Adipose tissue (tissue), 3 donors: ENCODE results near the gene ADD1. TPM values are rescaled to one million over a fixed set of nuclear protein-coding genes. Genes with fewer than 3 reads are reported as not detected.

ENCODE experiments used
- H3K27ac ChIP-seq: one replicate; pipeline ENCODE4 v1.5.1; 2013; ENCODE audit warnings: low read depth, low read length
- WGBS, 3 donors: extraction: QIAGEN DNeasy Blood & Tissue Kit; methylation state at CpG; one replicate each; pipeline ENCODE4 v1.1.7; 2013; 5-methylcytosine and 5-hydroxymethylcytosine counted together
- polyA plus RNA-seq, 3 donors: library from polyadenylated mRNA; stranded (reverse); fragments of 200-250 nt; gene quantifications; one replicate each; pipeline ENCODE4 v1.2.3, GENCODE V29; 2013
- donor health status: healthy with polysubstance abuse.
- donor health status: Bipolar disorder and iron deficiency.
- donor health status: healthy.

Gene ADD1
- polyA plus RNA-seq, 3 donors = 66.5 to 270 (median 154) TPM

- H3K27ac ChIP-seq = no peak overlapping the region
- WGBS, 3 donors = 59 to 85% (median 83%) methylated on average over 10 of the region's 10 CpGs
Observed at GRCh38 chr4:2866160-2866861, 22.7 kb downstream of the ADD1 start.

- 83 to 93% (median 86%) methylated on average over 5 of the region's 5 CpGs for WGBS, 3 donors
- H3K27ac ChIP-seq = no peak overlapping the region
Observed at GRCh38 chr4:2866891-2867290, 23.2 kb downstream of the ADD1 start.

GRCh38 chr4:2867758-2868491 lies 24.3 kb downstream of the ADD1 start:
- WGBS, 3 donors = 19 to 32% (median 25%) methylated on average over 10 of the region's 10 CpGs
- no peak overlapping the region for H3K27ac ChIP-seq

DNA sequence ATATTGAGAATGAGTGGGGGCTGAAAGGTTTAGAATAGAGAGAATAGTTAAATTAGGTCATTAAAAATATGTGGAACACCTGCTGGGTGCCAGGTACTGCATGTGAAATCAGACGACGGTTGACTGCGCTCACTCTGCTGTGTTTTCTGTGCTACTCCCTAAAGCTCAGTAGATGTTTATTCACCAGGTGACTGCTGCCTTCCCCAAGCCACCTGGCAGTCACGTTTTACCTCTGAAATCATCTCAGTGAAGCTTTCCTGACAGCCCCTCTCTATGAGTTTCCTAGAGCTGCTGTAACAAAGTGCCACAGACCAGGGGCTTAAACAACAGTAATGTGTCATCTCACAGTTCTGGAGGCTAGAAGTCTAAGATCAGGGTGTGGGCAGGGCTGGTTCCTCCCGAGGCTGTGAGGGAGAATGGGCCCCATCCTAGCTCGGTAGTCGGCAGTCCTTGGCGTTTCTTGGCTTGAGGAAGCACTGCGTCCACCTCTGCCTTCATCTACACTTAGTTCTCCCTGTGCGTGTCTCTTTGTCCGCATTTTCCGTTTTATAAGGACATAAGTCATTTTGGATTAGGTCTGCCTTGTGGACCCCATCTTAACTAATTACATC lies 25.3 kb downstream of the ADD1 start:
- no peak overlapping the region for H3K27ac ChIP-seq
- 45 to 63% (median 63%) methylated on average over 12 of the region's 12 CpGs for WGBS, 3 donors

DNA sequence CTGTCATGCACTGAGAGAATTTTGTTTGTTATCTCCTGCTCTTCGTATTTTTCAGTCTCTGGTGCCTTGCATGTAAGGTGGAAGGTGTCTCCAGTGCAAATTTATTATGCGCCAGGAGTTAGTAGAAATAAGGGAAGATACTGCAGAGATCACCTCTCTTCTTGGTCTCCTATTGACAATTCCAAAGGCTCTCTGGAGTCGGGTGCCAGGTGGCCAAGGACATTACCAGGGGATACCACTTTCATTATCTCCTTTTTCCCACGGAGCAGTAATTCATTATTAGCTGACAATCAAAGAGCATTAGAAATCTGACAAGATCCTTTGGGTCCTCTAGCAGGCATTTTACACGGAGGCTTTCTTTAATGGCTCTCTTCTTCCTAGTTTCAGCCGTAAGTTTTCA lies 26.0 kb downstream of the ADD1 start:
- WGBS, 3 donors = 37 to 66% (median 60%) methylated on average over 6 of the region's 6 CpGs
- no peak overlapping the region for H3K27ac ChIP-seq

DNA sequence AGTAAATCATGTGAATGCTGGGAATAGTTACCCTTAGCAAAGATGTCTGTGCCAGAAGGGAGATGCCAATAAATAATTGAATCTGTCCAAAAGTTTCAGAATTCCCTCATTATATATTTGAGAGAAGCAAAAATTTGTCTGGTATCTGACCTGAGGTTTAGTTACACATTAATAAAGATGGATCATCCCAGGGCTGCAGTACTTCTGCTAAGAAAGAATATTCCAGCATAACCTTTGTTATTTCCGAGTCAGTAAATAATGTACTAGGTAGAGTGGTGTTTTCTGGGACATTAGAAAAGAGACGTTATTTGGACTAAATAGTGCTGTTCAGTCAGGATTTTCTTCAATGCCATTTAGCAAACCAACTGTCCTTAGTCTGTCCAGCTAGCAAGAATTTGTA lies 26.4 kb downstream of the ADD1 start:
- no peak overlapping the region for H3K27ac ChIP-seq

DNA sequence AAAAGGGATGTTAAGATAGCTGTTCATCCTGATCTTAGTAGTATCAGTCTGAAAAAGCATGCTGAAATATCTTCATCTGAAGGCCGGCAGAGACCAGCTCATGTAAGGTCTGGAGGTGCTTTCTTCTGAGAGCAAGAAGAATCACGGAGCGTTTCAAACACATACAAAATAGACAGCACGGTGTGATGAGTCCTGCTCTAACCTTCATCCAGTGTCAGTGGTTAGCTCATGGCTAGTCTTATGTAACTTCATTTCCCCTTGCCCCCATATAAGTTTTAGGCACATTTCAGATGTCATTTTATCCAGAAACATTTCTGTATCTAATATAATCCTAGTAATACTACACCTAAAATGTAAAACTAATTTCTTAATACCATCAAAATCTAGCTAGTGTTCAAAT lies 27.8 kb downstream of the ADD1 start:
- 66 to 92% (median 75%) methylated on average over 4 of the region's 4 CpGs for WGBS, 3 donors
- no peak overlapping the region for H3K27ac ChIP-seq

More for the DNA sequence above, 26.4 kb downstream of the ADD1 start:
- WGBS, 3 donors = 32 to 65% (median 61%) methylated on average over 2 of the region's 2 CpGs

DNA sequence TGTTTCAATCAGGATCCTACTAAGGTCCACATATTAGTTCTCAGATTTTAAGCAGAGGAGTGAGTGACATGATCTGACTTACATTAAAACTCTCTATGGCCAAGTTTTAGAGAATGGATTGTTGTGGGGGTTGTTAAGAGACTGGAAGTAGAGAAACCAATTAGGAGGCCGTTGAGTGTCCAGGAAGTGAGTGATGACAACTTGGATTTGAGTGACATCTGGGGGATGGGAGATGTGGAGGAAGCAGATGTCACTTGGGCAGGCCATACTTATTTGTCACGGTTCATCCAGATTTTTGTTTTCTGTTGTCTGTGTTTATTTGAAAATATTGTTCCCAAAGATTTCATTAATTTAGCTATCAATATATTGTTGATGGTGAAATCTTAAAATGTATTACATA lies 28.3 kb downstream of the ADD1 start:
- H3K27ac ChIP-seq = no peak overlapping the region
- 22 to 65% (median 31%) methylated on average over 2 of the region's 2 CpGs for WGBS, 3 donors

DNA sequence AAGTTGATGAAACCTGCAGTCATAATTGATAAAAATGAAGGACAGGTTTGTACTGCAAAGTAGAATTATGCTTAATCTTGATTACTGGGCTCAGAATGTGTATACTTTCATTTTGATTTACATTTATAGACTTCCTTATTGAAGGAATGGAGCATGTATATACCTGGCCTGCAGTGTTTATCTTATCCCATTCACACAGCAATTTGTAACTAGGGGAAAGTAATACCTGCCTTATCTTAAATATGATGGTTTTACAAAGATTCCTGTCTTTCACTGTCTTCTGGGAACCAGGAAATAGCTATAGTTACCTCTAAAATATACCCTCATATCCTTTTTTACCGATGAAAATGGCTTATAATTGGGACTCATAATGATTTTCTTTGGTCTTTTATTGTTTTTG lies 29.7 kb downstream of the ADD1 start:
- no peak overlapping the region for H3K27ac ChIP-seq
- WGBS, 3 donors = 42 to 66% (median 55%) methylated on average over 1 of the region's 1 CpG

DNA sequence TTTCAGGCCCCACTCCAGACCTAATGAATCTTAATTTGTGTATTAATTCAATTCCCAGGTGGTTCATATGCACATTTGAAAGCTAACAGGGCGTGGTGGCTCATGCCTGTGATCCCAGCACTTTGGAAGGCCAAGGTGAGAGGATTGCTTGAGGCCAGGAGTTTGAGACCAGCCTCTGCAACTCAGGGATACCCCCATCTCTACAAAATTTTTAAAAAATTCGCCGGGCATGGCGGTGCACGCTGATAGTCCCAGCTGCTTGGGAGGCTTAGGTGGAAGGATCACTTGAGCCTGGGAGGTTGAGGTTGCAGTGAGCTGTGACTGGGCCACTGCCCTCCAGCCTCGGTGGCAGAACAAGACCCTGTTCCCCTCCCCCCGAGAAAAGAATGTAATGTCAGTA lies 31.2 kb downstream of the ADD1 start:
- no peak overlapping the region for H3K27ac ChIP-seq
- 86 to 92% (median 92%) methylated on average over 7 of the region's 7 CpGs for WGBS, 3 donors

- WGBS, 3 donors = 85 to 93% (median 88%) methylated on average over 3 of the region's 3 CpGs
Observed at GRCh38 chr4:2875556-2875955, 31.9 kb downstream of the ADD1 start.

GRCh38 chr4:2878346-2878745 lies 34.7 kb downstream of the ADD1 start:
- H3K27ac ChIP-seq = no peak overlapping the region
- WGBS, 3 donors = 85 to 92% (median 86%) methylated on average over 5 of the region's 5 CpGs

More at GRCh38 chr4:2875556-2875955, 31.9 kb downstream of the ADD1 start:
- no peak overlapping the region for H3K27ac ChIP-seq

- WGBS, 3 donors = 76 to 85% (median 82%) methylated on average over 5 of the region's 5 CpGs
- no peak overlapping the region for H3K27ac ChIP-seq
Observed at GRCh38 chr4:2879026-2879425, 35.4 kb downstream of the ADD1 start.

DNA sequence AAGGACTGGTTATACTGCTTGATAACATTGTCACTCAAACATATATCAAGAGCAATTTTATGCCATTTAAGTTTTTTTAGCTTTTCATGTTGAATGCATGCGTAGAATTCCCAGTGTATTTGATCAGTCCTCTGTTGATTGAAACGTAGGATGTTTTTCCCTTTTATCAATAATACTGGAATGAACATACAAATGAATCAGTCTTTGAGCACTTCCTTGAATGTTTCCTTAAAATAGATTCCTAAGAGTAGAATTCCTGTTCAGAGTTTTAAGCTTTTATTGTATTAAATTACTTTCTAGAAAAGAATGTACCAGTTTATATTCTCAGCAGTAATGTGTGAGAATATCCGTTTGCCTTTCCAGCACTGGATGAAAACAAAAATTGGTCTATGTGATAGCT lies 37.8 kb downstream of the ADD1 start:
- WGBS, 3 donors = 74 to 86% (median 80%) methylated on average over 3 of the region's 3 CpGs
- no peak overlapping the region for H3K27ac ChIP-seq

DNA sequence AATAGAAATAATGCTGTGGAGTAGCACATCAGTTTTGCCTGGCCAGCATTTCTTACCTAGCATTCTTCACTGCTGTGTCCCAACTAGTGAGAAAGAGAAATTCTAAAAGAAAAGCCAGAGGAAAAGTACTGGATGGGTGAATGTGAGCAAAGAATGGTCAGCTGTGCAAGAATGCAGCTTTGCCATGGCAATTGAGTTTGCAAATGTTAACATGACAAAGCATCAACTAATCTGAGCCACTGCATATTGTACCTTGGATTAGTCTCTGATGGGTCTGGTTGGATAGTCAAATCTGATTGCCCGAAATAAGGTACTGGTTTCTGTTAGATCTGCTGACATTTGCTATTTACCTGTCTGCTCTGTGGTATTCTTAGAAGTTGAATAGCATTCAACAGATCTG lies 38.7 kb downstream of the ADD1 start:
- no peak overlapping the region for H3K27ac ChIP-seq
- WGBS, 3 donors = 95 to 100% (median 97%) methylated on average over 1 of the region's 1 CpG

DNA sequence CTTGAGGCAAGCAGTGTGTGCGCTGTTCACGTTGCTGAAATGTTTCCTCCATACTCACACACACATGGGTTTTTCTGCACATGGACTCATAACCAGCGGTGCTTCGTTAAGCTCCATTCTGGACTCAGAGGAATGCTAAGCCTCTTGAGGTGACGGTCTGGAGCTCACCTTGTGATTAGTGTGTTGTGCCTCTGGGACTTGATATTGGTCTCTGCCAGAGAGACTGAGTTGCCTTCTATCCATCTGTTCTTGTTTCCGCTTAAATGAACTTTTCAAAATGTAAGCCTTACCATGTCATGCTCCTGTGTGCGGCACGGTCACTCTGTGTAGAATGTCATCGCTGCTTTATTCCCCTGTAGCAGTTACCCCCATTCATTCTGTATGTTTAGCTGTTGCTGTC lies 42.5 kb downstream of the ADD1 start:
- no peak overlapping the region for H3K27ac ChIP-seq
- 95 to 96% (median 96%) methylated on average over 9 of the region's 9 CpGs for WGBS, 3 donors

GRCh38 chr4:2886622-2887021 lies 43.0 kb downstream of the ADD1 start:
- WGBS, 3 donors = 53 to 76% (median 73%) methylated on average over 6 of the region's 6 CpGs
- no peak overlapping the region for H3K27ac ChIP-seq

- no peak overlapping the region for H3K27ac ChIP-seq
- 79 to 83% (median 81%) methylated on average over 3 of the region's 3 CpGs for WGBS, 3 donors
Observed at GRCh38 chr4:2887343-2887742, 43.7 kb downstream of the ADD1 start.

- no peak overlapping the region for H3K27ac ChIP-seq
- 78 to 95% (median 89%) methylated on average over 3 of the region's 3 CpGs for WGBS, 3 donors
Observed at GRCh38 chr4:2888886-2889285, 45.2 kb downstream of the ADD1 start.
